Stimulated activated CD4-positive, alpha-beta T cell treated with anti-CD3 and anti-CD28 coated beads, Interleukin-4, amount 100 ng/mL, for 4 hours (primary cell): ENCODE results near the gene CERS6.

Source experiments
- DNase-seq, 2 experiments: peaks; one replicate each; pipeline ENCODE4 v3.0.0-alpha.2; 2020

Gene CERS6

DNA sequence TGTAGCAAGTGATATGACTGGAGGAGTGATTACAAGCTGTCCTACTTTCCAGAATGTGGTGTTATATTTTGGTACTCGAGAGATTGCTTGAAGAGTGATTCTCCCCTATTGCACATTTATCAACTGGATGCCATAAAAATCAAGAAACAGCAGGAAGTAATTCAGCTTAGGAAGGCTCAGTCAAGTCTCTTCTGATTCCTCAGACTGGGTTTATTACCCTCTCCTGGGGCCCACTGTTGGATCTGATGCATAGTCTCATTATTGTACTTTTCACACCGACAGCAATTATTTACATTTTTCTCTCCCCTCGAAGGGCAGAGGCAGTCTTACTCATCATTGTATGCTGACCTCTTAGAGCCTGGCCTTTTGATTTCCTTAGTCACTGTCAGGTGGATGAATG lies 355.6 kb downstream of the CERS6 start:
- no peak for DNase-seq

DNA sequence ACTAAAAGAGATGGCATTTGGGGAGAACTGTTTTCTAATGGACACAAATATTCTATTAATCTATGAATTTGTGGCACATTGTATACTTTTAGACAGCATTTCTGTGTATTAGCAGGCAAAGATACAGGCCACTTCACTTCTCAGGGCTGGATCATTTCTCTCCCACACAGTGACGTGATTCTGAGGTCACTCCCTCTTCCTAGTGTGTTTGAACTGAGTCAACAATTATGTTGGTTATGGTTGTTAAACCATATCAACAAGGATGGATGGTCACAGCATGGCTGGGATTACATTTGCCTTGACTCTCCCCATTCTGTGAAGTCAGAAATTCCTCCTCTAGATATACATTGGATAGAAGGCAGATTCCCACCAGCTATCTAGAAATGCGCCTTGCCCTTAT lies 358.0 kb downstream of the CERS6 start:
- no peak for DNase-seq

DNA sequence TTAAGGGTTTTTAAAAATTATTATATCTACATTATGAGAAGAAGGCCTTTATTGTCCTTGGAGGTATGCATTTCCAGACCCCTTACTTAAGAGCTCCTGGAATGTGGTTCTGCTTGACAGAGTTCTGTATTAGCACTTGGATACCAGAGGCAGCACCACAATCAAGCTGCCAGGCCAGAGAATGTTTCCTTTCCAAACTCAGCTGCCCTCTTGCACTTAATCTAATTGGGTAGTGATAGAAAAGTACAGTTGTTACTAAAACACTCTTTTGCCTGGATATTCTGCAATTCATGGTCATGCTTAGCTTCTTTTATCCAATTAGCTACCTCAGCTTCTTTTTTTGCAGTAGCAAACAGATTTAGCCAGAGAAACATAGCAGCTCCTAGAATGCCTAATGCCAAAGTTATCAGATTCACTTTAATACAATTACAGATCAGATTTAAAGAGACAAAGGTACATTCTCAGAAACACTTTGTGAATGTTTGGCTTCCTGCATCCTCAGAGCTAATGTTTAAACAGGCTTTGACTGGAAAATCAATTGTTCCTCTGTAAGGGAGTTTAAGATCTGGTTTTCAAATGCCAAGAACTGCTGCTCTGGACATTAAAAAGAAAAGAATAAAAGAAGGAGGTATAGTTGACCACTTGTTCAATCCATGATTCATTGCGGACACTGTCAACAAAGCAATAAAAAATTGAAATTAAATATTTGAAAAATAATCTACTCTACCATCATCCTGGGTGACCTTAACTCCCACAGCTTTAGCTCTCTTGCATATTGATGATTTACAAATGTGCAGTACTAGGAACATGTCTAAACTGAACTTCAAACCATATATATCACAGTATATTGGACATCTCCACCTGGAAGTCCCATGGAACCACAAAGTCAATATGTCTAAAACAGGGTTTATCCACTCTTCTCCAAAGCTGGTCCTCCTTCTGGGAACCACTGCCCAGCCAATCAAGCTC lies 359.2 kb downstream of the CERS6 start:
- no peak for DNase-seq

DNA sequence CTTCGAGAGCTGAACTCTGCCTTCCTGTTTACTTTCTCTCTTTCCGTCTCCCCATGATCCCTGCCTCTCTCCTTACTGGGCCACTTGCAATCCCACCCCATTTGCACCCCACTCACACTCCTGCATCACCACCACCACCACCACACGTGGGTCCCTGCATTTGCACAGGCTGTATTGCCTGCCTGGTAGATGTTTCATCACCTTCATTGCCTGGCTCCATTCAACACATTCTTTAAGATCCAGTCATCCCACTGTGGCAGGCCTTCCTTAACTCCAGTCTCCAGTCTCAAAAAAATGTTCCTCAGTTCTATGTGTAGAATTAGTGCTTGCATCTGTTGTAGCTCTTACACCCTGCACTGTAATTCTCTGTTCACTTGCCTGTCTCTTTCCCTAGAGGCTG lies 360.3 kb downstream of the CERS6 start:
- DNase-seq: no peak

DNA sequence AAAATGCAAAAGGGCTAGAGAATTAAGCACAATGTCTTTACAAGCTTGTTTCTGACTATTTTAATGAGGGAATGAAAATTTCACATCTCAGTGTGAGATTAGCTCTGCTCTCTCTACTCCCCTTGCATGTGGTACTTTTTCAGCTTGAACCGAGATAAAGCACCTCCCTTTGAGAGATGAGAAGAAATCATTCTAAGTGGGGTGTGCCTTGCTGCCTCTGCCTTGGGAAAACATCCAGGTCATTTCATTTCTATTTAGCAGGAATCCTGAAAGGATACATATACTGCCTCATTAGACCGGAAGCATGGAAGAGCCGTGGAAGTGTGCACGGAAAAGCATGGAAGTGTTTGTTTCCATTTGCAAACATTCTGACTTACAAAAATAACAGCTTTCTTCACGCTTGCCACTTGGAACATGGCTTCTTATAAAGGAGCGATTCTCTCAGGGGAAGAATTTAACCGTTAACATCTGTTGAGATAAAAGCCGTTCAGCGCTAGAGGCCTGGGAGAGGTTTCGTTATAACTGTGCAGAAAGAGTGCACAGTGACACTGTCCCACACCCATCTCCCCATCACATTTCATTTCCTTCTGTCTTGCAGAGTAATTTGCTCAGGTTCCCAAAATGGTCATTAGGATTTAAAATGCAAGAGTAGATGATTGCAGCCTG lies 363.1 kb downstream of the CERS6 start:
- DNase-seq: no peak

GRCh38 chr2:168819829-168820489 lies 363.9 kb downstream of the CERS6 start:
- no peak for DNase-seq

- DNase-seq: no peak
These were observed 365.5 kb downstream of the CERS6 start for GRCh38 chr2:168821577-168821976.

- DNase-seq: no peak
These were observed 365.9 kb downstream of the CERS6 start for GRCh38 chr2:168821992-168822391.
